ENCODE results near the gene ZNF317.

ZNF317 gene

GRCh38 chr19:9140159-9140874, at the start of gene ZNF317:
TSS of gene ZNF317 (plus strand) at chr19:9140397. CDS start at chr19:9156017, 15,620 bp downstream.
- DNase-seq, result peak; percentile 93

GRCh38 chr19:9107375-9107774, 32.8 kb upstream of the ZNF317 start, which contains the start of gene OR7G2:
TSS of gene OR7G2 (minus strand) at chr19:9107475. CDS start at chr19:9103243, 4,232 bp downstream.
- DNase-seq, result no peak

- no peak for DNase-seq
These were observed 30.2 kb upstream of the ZNF317 start for GRCh38 chr19:9109959-9110358.

- no peak for DNase-seq
These were observed 24.8 kb upstream of the ZNF317 start, which contains the start of gene OR7G1 for GRCh38 chr19:9115307-9115813. TSS of gene OR7G1 (minus strand) at chr19:9115763. CDS start at chr19:9115763, 0 bp downstream.

GRCh38 chr19:9116547-9116946, 23.6 kb upstream of the ZNF317 start:
- no peak for DNase-seq

GRCh38 chr19:9126900-9127405, 13.2 kb upstream of the ZNF317 start, which contains the start of gene OR7G3:
TSS of gene OR7G3 (minus strand) at chr19:9126950. CDS start at chr19:9126950, 0 bp downstream.
- no peak for DNase-seq

GRCh38 chr19:9128171-9128570, 12.0 kb upstream of the ZNF317 start:
- DNase-seq, result no peak

- no peak for DNase-seq
These were observed 9.2 kb upstream of the ZNF317 start for GRCh38 chr19:9130965-9131364.

GRCh38 chr19:9132422-9132821, 7.8 kb upstream of the ZNF317 start:
- no peak for DNase-seq

- DNase-seq, result no peak
These were observed 513 bp upstream of the ZNF317 start for GRCh38 chr19:9139609-9140158.

- DNase-seq, result no peak
These were observed 4.7 kb downstream of the ZNF317 start for GRCh38 chr19:9144920-9145319.

GRCh38 chr19:9146882-9147281, 6.7 kb downstream of the ZNF317 start:
- DNase-seq, result no peak

GRCh38 chr19:9148697-9149096, 8.5 kb downstream of the ZNF317 start:
- DNase-seq, result no peak

- DNase-seq, result no peak
These were observed 9.8 kb downstream of the ZNF317 start for GRCh38 chr19:9149997-9150396.

- DNase-seq, result no peak
These were observed 10.5 kb downstream of the ZNF317 start for GRCh38 chr19:9150650-9151049.

- DNase-seq, result no peak
These were observed 11.2 kb downstream of the ZNF317 start for GRCh38 chr19:9151367-9151766.

GRCh38 chr19:9155591-9155990, 15.4 kb downstream of the ZNF317 start:
- no peak for DNase-seq

- DNase-seq, result no peak
These were observed 16.1 kb downstream of the ZNF317 start for GRCh38 chr19:9156304-9156703.

- no peak for DNase-seq
These were observed 19.7 kb downstream of the ZNF317 start for GRCh38 chr19:9159891-9160290.

- DNase-seq, result no peak
These were observed 21.2 kb downstream of the ZNF317 start for GRCh38 chr19:9161427-9161826.

GRCh38 chr19:9165261-9165660, 25.1 kb downstream of the ZNF317 start:
- no peak for DNase-seq

GRCh38 chr19:9166846-9167245, 26.6 kb downstream of the ZNF317 start:
- DNase-seq, result no peak

GRCh38 chr19:9171393-9171991, 31.3 kb downstream of the ZNF317 start:
- no peak for DNase-seq

GRCh38 chr19:9175326-9175725, 35.1 kb downstream of the ZNF317 start:
- no peak for DNase-seq
